ENCODE measurements around the gene SEPTIN8.

The SEPTIN8 gene

DNA sequence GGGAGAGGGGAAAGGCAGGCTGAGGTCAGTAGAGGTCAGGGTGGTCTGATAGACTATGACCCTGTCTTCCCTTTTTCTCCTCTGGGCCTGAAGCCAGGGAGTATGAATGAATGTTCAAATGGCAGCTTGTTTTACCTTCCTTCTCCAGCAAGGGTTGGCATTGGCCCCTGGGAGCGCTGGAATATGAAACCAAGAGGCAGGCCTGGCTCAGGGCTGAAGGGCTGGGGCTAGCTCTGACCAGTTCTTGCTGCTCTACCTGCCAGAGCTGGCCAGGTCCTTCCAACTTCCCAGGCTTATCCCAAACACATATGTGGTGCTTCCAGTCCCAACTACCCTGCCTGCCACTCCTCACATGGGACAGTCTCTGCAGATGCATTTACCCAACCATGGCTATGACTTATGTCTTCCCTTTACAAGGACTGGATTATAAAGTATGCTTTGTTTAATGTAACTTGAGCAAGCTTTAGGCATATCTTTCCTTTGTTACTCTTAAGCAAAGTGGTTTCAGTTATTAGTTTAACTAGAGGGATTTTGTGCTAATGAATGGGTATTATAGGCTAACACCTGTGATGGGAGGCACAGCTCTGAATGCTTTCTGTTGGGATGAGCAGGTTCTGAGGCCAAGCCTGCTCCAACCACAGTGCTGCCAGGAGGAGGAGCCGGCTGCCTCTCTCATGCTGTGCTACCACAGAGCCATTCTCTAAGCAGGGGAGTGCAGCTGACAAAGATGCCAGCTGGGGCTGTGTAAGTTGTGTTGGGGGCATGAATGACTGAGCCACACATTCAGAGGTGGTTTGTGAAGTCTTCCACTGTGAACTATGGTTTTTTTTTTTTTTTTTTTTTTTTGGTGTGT, 23.7 kb downstream of the SEPTIN8 start:
- no peaks in the 10 kb centered on the region for H3K9me3 ChIP-seq (ENCODE audit: severe bottlenecking)
- H3K27me3 ChIP-seq (ENCODE audit: insufficient read depth, poor library complexity, severe bottlenecking), result no peaks in the 10 kb centered on the region
- H3K4me1 ChIP-seq (ENCODE audit: insufficient read depth, poor library complexity, severe bottlenecking), result no peaks in the 10 kb centered on the region
- ATAC-seq (ENCODE audit: low read depth) (peak; percentile 75), DNase-seq (ENCODE audit: low spot score) (no peak)
- no peak overlapping the region for H3K4me3 ChIP-seq (ENCODE audit: severe bottlenecking)
- H3K27ac ChIP-seq (ENCODE audit: poor library complexity, severe bottlenecking), result no peak overlapping the region
- H3K36me3 ChIP-seq (ENCODE audit: low read depth), result peaks cover 9% of the 10 kb centered on the region
- TF ChIP-seq, protein P1, sequence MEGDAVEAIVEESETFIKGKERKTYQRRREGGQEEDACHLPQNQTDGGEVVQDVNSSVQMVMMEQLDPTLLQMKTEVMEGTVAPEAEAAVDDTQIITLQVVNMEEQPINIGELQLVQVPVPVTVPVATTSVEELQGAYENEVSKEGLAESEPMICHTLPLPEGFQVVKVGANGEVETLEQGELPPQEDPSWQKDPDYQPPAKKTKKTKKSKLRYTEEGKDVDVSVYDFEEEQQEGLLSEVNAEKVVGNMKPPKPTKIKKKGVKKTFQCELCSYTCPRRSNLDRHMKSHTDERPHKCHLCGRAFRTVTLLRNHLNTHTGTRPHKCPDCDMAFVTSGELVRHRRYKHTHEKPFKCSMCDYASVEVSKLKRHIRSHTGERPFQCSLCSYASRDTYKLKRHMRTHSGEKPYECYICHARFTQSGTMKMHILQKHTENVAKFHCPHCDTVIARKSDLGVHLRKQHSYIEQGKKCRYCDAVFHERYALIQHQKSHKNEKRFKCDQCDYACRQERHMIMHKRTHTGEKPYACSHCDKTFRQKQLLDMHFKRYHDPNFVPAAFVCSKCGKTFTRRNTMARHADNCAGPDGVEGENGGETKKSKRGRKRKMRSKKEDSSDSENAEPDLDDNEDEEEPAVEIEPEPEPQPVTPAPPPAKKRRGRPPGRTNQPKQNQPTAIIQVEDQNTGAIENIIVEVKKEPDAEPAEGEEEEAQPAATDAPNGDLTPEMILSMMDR (IDR thresholded peaks at IDR 0.05; ENCODE audit: poor library complexity, severe bottlenecking), result peak; percentile 56

DNA sequence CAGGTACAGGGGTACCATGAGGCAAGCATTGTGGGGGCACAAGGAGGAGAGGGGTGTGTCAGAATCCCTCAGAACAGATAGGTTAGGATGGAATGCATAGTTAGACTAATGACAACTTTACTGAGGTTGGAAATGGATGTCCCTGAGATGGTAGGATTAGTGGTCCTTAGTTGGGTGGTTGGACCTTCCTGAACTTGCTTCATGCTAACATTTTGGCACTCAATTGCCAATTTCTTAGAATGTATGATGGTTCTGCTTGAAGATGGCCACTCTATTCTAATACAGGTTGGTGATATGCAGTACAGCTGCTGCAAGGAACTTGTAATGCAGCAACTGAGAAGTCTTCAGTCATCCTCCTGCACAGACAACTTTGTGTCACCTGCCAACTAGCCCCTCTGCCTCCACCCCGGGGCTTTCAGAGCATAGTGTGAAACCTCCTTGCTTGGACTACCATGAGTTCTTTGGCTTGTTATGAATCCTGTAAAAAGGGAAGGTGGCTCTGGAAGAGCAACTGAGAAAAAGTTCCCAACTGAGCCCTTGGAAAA, 24.4 kb downstream of the SEPTIN8 start:
- Histone ChIP-seq H3K9me3 (ENCODE audit: severe bottlenecking) (no peaks in the 10 kb centered on the region), H3K27ac (ENCODE audit: poor library complexity, severe bottlenecking) (no peak overlapping the region), H3K4me1 (ENCODE audit: insufficient read depth, poor library complexity, severe bottlenecking) (no peaks in the 10 kb centered on the region), H3K4me3 (ENCODE audit: severe bottlenecking) (no peak overlapping the region), H3K27me3 (ENCODE audit: insufficient read depth, poor library complexity, severe bottlenecking) (no peaks in the 10 kb centered on the region), H3K36me3 (ENCODE audit: low read depth) (peaks cover 4% of the 10 kb centered on the region; the same call in 1 of the 2 replicates)
- ATAC-seq (ENCODE audit: low read depth), result no peak
- no peak for DNase-seq (ENCODE audit: low spot score)
- TF ChIP-seq, protein P1 (IDR thresholded peaks at IDR 0.05; ENCODE audit: poor library complexity, severe bottlenecking), result no peak

DNA sequence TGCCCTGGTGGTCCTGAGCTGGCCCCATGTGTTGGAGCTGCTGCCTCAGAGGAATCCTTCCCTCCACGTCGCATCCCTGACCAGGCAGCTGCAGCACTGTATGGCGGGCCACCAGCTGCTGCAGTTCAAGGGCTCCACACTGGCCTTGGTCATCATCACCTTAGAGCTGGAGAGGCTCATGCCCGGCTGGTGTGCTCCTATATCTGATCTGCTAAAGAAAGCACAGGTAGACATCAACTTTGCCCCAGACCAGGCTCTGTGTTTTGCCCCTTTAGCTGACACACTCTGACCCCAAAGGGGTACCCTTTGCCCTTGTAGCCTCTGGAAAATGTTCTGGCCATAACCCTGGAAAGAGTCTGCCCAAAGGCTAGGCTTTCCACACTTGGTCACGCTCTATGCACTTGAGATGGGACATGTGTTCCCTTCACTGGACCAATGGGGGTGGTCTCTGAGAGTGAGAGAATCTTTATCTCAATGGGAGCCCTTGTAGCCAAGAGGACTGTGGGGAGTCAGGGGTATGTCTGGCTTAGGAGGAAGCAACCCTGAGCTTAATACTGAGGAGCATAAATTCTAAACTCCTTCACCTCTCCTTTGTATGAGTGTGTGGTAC, 25.0 kb downstream of the SEPTIN8 start:
- Histone ChIP-seq H3K27me3 (ENCODE audit: insufficient read depth, poor library complexity, severe bottlenecking) (no peaks in the 10 kb centered on the region), H3K36me3 (ENCODE audit: low read depth) (0 out of 2 replicates have a peak, but pooled peaks cover under 1% of the 10 kb centered on the region), H3K27ac (ENCODE audit: poor library complexity, severe bottlenecking) (no peak overlapping the region), H3K9me3 (ENCODE audit: severe bottlenecking) (no peaks in the 10 kb centered on the region), H3K4me1 (ENCODE audit: insufficient read depth, poor library complexity, severe bottlenecking) (no peaks in the 10 kb centered on the region), H3K4me3 (ENCODE audit: severe bottlenecking) (no peak overlapping the region)
- no peak for ATAC-seq (ENCODE audit: low read depth)
- DNase-seq (ENCODE audit: low spot score), result no peak
- TF ChIP-seq, protein P1 (IDR thresholded peaks at IDR 0.05; ENCODE audit: poor library complexity, severe bottlenecking), result no peak

DNA sequence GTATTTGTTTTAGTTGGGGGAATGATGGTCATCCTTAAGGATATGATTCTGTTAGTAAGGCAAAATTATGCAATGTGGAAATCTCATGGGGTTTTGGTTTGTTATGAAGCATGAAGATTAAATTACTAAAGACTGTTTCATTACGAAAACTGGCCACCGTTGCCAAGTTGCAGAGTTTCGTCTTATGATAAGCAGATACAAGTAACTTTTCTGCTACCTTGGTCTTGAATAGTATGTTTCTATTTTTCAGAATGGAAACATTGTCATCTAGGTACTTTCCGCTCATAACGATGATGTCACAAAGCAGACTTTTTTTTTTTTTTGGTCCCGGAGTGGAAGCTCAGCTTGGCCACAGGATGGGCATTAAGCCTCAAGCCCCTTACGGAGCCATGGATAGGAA, 25.6 kb downstream of the SEPTIN8 start:
- Histone ChIP-seq H3K9me3 (ENCODE audit: severe bottlenecking) (no peaks in the 10 kb centered on the region), H3K36me3 (ENCODE audit: low read depth) (no peaks in the 10 kb centered on the region), H3K4me1 (ENCODE audit: insufficient read depth, poor library complexity, severe bottlenecking) (peaks cover 3% of the 10 kb centered on the region), H3K27ac (ENCODE audit: poor library complexity, severe bottlenecking) (no peak overlapping the region), H3K27me3 (ENCODE audit: insufficient read depth, poor library complexity, severe bottlenecking) (no peaks in the 10 kb centered on the region), H3K4me3 (ENCODE audit: severe bottlenecking) (no peak overlapping the region)
- DNase-seq (ENCODE audit: low spot score) (no peak), ATAC-seq (ENCODE audit: low read depth) (no peak)
- TF ChIP-seq, protein P1 (IDR thresholded peaks at IDR 0.05; ENCODE audit: poor library complexity, severe bottlenecking), result no peak
